GM12878 (cell line): ENCODE data around the gene ABCD3. TPM values are rescaled to one million over a fixed set of nuclear protein-coding genes. Genes with fewer than 3 reads are reported as not detected.

Experiments used
- E2F8 ChIP-seq: fragments of 450-650 bp; IDR thresholded peaks from 2 replicates; pipeline ENCODE4 v1.6.1; 2018; ENCODE audit warnings: mild to moderate bottlenecking, low read depth, moderate library complexity; ENCODE audit not compliant: partially characterized antibody
- EZH2 ChIP-seq: IDR thresholded peaks from 2 replicates; pipeline ENCODE4 v1.6.1; 2012; ENCODE audit warnings: low read depth, mild to moderate bottlenecking, control low read depth, inconsistent platforms, low read length, borderline replicate concordance; ENCODE audit not compliant: control insufficient read depth
- MXI1 ChIP-seq: fragments of 150-350 bp; IDR thresholded peaks from 2 replicates; pipeline ENCODE4 v1.6.1; 2011; ENCODE audit warnings: low read depth, mild to moderate bottlenecking, inconsistent platforms, low read length, improper control_type of control experiment
- RAD51 ChIP-seq: fragments of 450-650 bp; IDR thresholded peaks from 2 replicates; pipeline ENCODE4 v1.6.1; 2016; ENCODE audit warnings: moderate library complexity, mild to moderate bottlenecking, inconsistent platforms
- SMARCA5 ChIP-seq: fragments of 450-650 bp; IDR thresholded peaks from 2 replicates; pipeline ENCODE4 v1.6.1; 2017; ENCODE audit warnings: mild to moderate bottlenecking
- ZBED1 ChIP-seq: IDR thresholded peaks from 2 replicates; pipeline ENCODE4 v1.6.1; 2016; ENCODE audit warnings: borderline replicate concordance
- ZNF592 ChIP-seq: fragments of 450-650 bp; IDR thresholded peaks from 2 replicates; pipeline ENCODE4 v1.6.1; 2017; ENCODE audit warnings: mild to moderate bottlenecking, moderate library complexity
- polyA plus RNA-seq, 11 experiments: library from polyadenylated mRNA; depleted of rRNA in 4 of 11; unstranded in 6 of 11; stranded (reverse) in 5 of 11; fragments of >200 nt; fragmentation: Nextera tagmentation in 4 of 11; fragmentation: Illumina TruSeq in 1 of 11; extraction: Ambion mirVana in 4 of 11; extraction: Trizol in 1 of 11; gene quantifications; 1 replicate in 1 of 11; 2 replicates in 10 of 11; pipeline versions ENCODE4 v1.2.1 to v1.2.3, GENCODE V29; 2011 to 2016; ENCODE audit warnings: inconsistent platforms in 2 of 11, missing spikeins in 2 of 11, low read depth in 1 of 11
- total RNA-seq, 4 experiments: library from RNA; depleted of rRNA in 3 of 4; stranded (reverse); fragments of >200 nt in 3 of 4; fragmentation: Illumina TruSeq in 1 of 4; extraction: Trizol in 1 of 4; gene quantifications; 2 replicates each; pipeline versions ENCODE4 v1.2.1 to v1.2.3, GENCODE V29; 2013 to 2021

The ABCD3 gene
- total and polyA plus RNA-seq, 10 of the 15 experiments (the other 5 are each of a cell fraction or from before 2014, with no cell fraction given) = 15.1 to 40.2 (median 24.1) TPM

GRCh38 chr1:94562519-94563260 is 144.5 kb downstream of the ABCD3 start (continued):
- TF ChIP-seq ZNF592 (no peak), EZH2 (no peak), ZBED1 (no peak), SMARCA5 (no peak), MXI1 (no peak), E2F8 (no peak), RAD51 (no peak)
